ENCODE results near the gene NT5E.

DNA sequence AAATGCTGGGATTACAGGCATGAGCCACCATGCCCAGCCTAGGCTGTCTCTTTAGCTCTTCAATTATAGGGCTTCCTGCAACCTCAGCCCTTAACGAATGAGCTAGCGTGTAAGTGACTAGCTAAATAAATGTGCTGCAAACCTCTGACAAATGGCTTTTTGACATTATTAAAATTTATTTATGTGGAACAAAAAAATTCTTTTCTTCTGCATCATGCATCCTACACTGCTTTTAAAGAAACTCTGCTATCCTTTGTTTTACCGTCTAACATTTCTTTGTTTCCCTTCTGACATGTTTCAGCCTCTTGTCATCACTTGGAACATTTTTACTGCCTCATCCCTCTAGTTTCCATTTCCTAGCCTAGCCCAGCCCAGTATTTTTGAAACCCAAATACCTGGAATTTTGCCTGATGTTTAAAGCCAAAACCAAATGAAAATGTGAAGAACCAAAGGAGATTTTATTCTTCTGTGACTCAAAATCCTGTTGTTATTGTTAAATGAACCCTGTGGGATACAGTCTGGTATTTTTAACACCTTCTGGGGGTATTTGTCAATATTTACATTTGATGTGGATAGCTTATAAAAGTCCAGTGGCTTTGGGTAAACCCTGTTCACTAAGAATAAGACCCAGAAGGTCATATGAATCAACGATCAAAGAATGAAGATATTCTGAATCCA lies 9.5 kb downstream of the NT5E start:
- TF ChIP-seq POLR2AphosphoS5 (IDR thresholded peaks at IDR 0.05; ENCODE audit: low read depth, low read length) (no peak), TAF1 (IDR thresholded peaks at IDR 0.05; ENCODE audit: borderline replicate concordance, insufficient read depth, low read length) (no peak), SIN3A (IDR thresholded peaks at IDR 0.05; ENCODE audit: borderline replicate concordance, insufficient read depth, low read length) (no peak), FOXP2 (optimal IDR thresholded peaks at IDR 0.05; ENCODE audit: borderline replicate concordance, extremely low read depth, extremely low read length, insufficient read depth) (no peak)
- TF ChIP-seq, protein P1, sequence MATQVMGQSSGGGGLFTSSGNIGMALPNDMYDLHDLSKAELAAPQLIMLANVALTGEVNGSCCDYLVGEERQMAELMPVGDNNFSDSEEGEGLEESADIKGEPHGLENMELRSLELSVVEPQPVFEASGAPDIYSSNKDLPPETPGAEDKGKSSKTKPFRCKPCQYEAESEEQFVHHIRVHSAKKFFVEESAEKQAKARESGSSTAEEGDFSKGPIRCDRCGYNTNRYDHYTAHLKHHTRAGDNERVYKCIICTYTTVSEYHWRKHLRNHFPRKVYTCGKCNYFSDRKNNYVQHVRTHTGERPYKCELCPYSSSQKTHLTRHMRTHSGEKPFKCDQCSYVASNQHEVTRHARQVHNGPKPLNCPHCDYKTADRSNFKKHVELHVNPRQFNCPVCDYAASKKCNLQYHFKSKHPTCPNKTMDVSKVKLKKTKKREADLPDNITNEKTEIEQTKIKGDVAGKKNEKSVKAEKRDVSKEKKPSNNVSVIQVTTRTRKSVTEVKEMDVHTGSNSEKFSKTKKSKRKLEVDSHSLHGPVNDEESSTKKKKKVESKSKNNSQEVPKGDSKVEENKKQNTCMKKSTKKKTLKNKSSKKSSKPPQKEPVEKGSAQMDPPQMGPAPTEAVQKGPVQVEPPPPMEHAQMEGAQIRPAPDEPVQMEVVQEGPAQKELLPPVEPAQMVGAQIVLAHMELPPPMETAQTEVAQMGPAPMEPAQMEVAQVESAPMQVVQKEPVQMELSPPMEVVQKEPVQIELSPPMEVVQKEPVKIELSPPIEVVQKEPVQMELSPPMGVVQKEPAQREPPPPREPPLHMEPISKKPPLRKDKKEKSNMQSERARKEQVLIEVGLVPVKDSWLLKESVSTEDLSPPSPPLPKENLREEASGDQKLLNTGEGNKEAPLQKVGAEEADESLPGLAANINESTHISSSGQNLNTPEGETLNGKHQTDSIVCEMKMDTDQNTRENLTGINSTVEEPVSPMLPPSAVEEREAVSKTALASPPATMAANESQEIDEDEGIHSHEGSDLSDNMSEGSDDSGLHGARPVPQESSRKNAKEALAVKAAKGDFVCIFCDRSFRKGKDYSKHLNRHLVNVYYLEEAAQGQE (IDR thresholded peaks at IDR 0.05; ENCODE audit: insufficient read depth in 1 of 2, low read depth in 2 of 2, low read length in 2 of 2): no peak

Measured in PFSK-1 (cell line).